ENCODE data around the gene VDAC2.

VDAC2 gene

GRCh38 chr10:75231672-75232581 lies 21.3 kb downstream of the VDAC2 start:
- no peak for DNase-seq (ENCODE audit: low read depth)

GRCh38 chr10:75233444-75234016 lies 22.9 kb downstream of the VDAC2 start:
- no peak for DNase-seq (ENCODE audit: low read depth)

- no peak for DNase-seq (ENCODE audit: low read depth)
Observed at GRCh38 chr10:75234017-75234682, 23.6 kb downstream of the VDAC2 start.

GRCh38 chr10:75234683-75235374 lies 24.2 kb downstream of the VDAC2 start:
- no peak for DNase-seq (ENCODE audit: low read depth)

GRCh38 chr10:75235375-75236177 lies 25.0 kb downstream of the VDAC2 start, which contains the start of gene COMTD1:
TSS of gene COMTD1 (minus strand) at chr10:75235957. CDS start at chr10:75235928, 29 bp downstream.
- DNase-seq (ENCODE audit: low read depth), result no peak

- DNase-seq (ENCODE audit: low read depth), result no peak
Observed at GRCh38 chr10:75236178-75236825, 25.7 kb downstream of the VDAC2 start.

- DNase-seq (ENCODE audit: low read depth), result no peak
Observed at GRCh38 chr10:75238182-75239095, 27.8 kb downstream of the VDAC2 start.

- DNase-seq (ENCODE audit: low read depth), result no peak
Observed at GRCh38 chr10:75239096-75239790, 28.6 kb downstream of the VDAC2 start.

- no peak for DNase-seq (ENCODE audit: low read depth)
Observed at GRCh38 chr10:75240329-75241076, 29.9 kb downstream of the VDAC2 start.

GRCh38 chr10:75243426-75243825 lies 32.8 kb downstream of the VDAC2 start:
- DNase-seq (ENCODE audit: low read depth), result no peak

- no peak for DNase-seq (ENCODE audit: low read depth)
Observed at GRCh38 chr10:75244487-75245353, 34.1 kb downstream of the VDAC2 start.

- DNase-seq (ENCODE audit: low read depth), result no peak
Observed at GRCh38 chr10:75245354-75246250, 35.0 kb downstream of the VDAC2 start.

GRCh38 chr10:75246506-75246905 lies 35.9 kb downstream of the VDAC2 start:
- no peak for DNase-seq (ENCODE audit: low read depth)

GRCh38 chr10:75247797-75248196 lies 37.2 kb downstream of the VDAC2 start:
- DNase-seq (ENCODE audit: low read depth), result no peak

GRCh38 chr10:75250934-75251333 lies 40.3 kb downstream of the VDAC2 start:
- no peak for DNase-seq (ENCODE audit: low read depth)

All from GM04503 (cell line).